HG03045 (cell line): ENCODE measurements around the gene EIF2S3.
"Not testable (repeated sequence)": the region's sequence is repeated elsewhere in the genome, so short reads cannot be mapped to it uniquely, and the experiment has no call there.

Source experiments
- ATAC-seq: cut with Tn5 transposase; IDR thresholded peaks from one replicate; pipeline ENCODE4 v1.9.1; 2021; ENCODE audit warnings: mild to moderate bottlenecking, moderate library complexity; ENCODE audit not compliant: unreplicated experiment

Gene EIF2S3

GRCh38 chrX:24049643-24050042, 5.1 kb upstream of the EIF2S3 start:
- ATAC-seq, result not testable (repeated sequence)

GRCh38 chrX:24050522-24051318, 4.0 kb upstream of the EIF2S3 start:
- not testable (repeated sequence) for ATAC-seq

- peak; percentile 6 for ATAC-seq
These were observed 244 bp downstream of the EIF2S3 start for GRCh38 chrX:24055043-24055356.

- no peak for ATAC-seq
These were observed 8.7 kb downstream of the EIF2S3 start for GRCh38 chrX:24063488-24063887.

- ATAC-seq, result no peak
These were observed 15.1 kb downstream of the EIF2S3 start for GRCh38 chrX:24069877-24070276.

- ATAC-seq, result no peak
These were observed 24.7 kb downstream of the EIF2S3 start for GRCh38 chrX:24079411-24079810.

- ATAC-seq, result not testable (repeated sequence)
These were observed 25.5 kb downstream of the EIF2S3 start for GRCh38 chrX:24080245-24080644.

GRCh38 chrX:24080704-24081103, 25.9 kb downstream of the EIF2S3 start:
- ATAC-seq, result no peak

- ATAC-seq, result no peak
These were observed 27.0 kb downstream of the EIF2S3 start for GRCh38 chrX:24081661-24082154.

GRCh38 chrX:24082447-24082846, 27.7 kb downstream of the EIF2S3 start:
- no peak for ATAC-seq

- no peak for ATAC-seq
These were observed 30.3 kb downstream of the EIF2S3 start for GRCh38 chrX:24085101-24085500.

GRCh38 chrX:24090300-24091200, 35.8 kb downstream of the EIF2S3 start:
- ATAC-seq, result no peak

- ATAC-seq, result no peak
These were observed 39.0 kb downstream of the EIF2S3 start for GRCh38 chrX:24093746-24094145.

- ATAC-seq, result no peak
These were observed 43.0 kb downstream of the EIF2S3 start for GRCh38 chrX:24097741-24098260.

- ATAC-seq, result no peak
These were observed 44.2 kb downstream of the EIF2S3 start for GRCh38 chrX:24098932-24099331.

GRCh38 chrX:24099394-24099793, 44.6 kb downstream of the EIF2S3 start:
- no peak for ATAC-seq

GRCh38 chrX:24100713-24101112, 46.0 kb downstream of the EIF2S3 start:
- no peak for ATAC-seq

- ATAC-seq, result no peak
These were observed 55.3 kb downstream of the EIF2S3 start for GRCh38 chrX:24110069-24110468.

GRCh38 chrX:24113181-24113580, 58.4 kb downstream of the EIF2S3 start:
- no peak for ATAC-seq

GRCh38 chrX:24117258-24117657, 62.5 kb downstream of the EIF2S3 start:
- ATAC-seq, result no peak

GRCh38 chrX:24124244-24124799, 69.6 kb downstream of the EIF2S3 start:
- ATAC-seq, result no peak
